GM23248 (cell line): Measurements from ENCODE around the gene GDNF. TPM values are rescaled to one million over a fixed set of nuclear protein-coding genes. Genes with fewer than 3 reads are reported as not detected.

ENCODE experiments used
- DNase-seq: peaks from one replicate; pipeline ENCODE4 v3.0.0-alpha.2; 2015
- H2AFZ ChIP-seq: fragments of 200-600 bp; sonication (generic); 2 replicates; pipeline ENCODE4 v1.6.1; 2016; ENCODE audit warnings: antibody characterized with exemption
- H3F3A ChIP-seq: fragments of 200-600 bp; sonication (generic); 2 replicates; pipeline ENCODE4 v1.6.1; 2016; ENCODE audit warnings: mild to moderate bottlenecking, antibody characterized with exemption, mixed run types; ENCODE audit not compliant: insufficient read depth
- H3K27ac ChIP-seq: fragments of 200-600 bp; sonication (generic); 2 replicates; pipeline ENCODE4 v1.5.1; 2016; ENCODE audit warnings: mild to moderate bottlenecking
- H3K27me3 ChIP-seq: fragments of 200-600 bp; sonication (generic); replicated peaks from 2 replicates; pipeline ENCODE4 v1.6.1; 2016; ENCODE audit warnings: mild to moderate bottlenecking; ENCODE audit not compliant: insufficient read depth
- H3K36me3 ChIP-seq: fragments of 200-600 bp; sonication (generic); 2 replicates; pipeline ENCODE4 v1.6.1; 2016; ENCODE audit warnings: low read depth, mild to moderate bottlenecking
- H3K4me1 ChIP-seq: fragments of 200-600 bp; sonication (generic); 2 replicates; pipeline ENCODE4 v1.6.1; 2016; ENCODE audit warnings: mild to moderate bottlenecking; ENCODE audit not compliant: insufficient read depth
- H3K4me2 ChIP-seq: fragments of 200-600 bp; sonication (generic); one replicate; pipeline ENCODE4 v1.6.1; 2016; ENCODE audit warnings: mild to moderate bottlenecking; ENCODE audit not compliant: unreplicated experiment
- H3K4me3 ChIP-seq: fragments of 200-600 bp; sonication (generic); 2 replicates; pipeline ENCODE4 v1.5.1; 2016; ENCODE audit warnings: mild to moderate bottlenecking
- H3K79me2 ChIP-seq: fragments of 200-600 bp; sonication (generic); 2 replicates; pipeline ENCODE4 v1.6.1; 2016; ENCODE audit warnings: mild to moderate bottlenecking; ENCODE audit not compliant: insufficient read depth
- H3K9ac ChIP-seq: fragments of 200-600 bp; sonication (generic); 2 replicates; pipeline ENCODE4 v1.6.1; 2016; ENCODE audit warnings: mild to moderate bottlenecking
- H3K9me2 ChIP-seq: fragments of 200-600 bp; sonication (generic); 2 replicates; pipeline ENCODE4 v1.6.1; 2016; ENCODE audit warnings: mixed run types, mild to moderate bottlenecking, moderate library complexity; ENCODE audit not compliant: insufficient read depth
- H3K9me3 ChIP-seq: fragments of 200-600 bp; sonication (generic); one replicate; pipeline ENCODE4 v1.6.1; 2017; ENCODE audit warnings: low read depth
- H4K20me1 ChIP-seq: fragments of 200-600 bp; sonication (generic); 2 replicates; pipeline ENCODE4 v1.6.0; 2016; ENCODE audit not compliant: insufficient read depth
- EZH2 ChIP-seq: fragments of 200-600 bp; sonication (generic); IDR thresholded peaks from 2 replicates; pipeline ENCODE4 v1.6.1; 2018; ENCODE audit warnings: antibody characterized with exemption, mild to moderate bottlenecking; ENCODE audit not compliant: insufficient read depth, poor library complexity, severe bottlenecking
- EZH2phosphoT487 ChIP-seq: fragments of 200-600 bp; sonication (generic); IDR thresholded peaks from 2 replicates; pipeline ENCODE4 v1.6.1; 2018; ENCODE audit warnings: antibody characterized with exemption, moderate library complexity, mild to moderate bottlenecking, low read depth; ENCODE audit not compliant: insufficient read depth
- WGBS, 2 experiments: methylation state at CpG; one replicate each; pipeline ENCODE4 v1.1.6; 2015 to 2017; ENCODE audit warnings: low lambda C conversion rate in 2 of 2, low coverage in 1 of 2; ENCODE audit errors: missing lambda C conversion rate in 2 of 2; 5-methylcytosine and 5-hydroxymethylcytosine counted together
- in situ Hi-C: fragments of 300-500 bp; cut with MboI; formaldehyde crosslinking; loops from 2 replicates; pipeline ENCODE4 v1.15.0; 2020
- polyA plus RNA-seq: library from polyadenylated mRNA; unstranded; fragments of >200 nt; fragmentation: Nextera tagmentation; extraction: Ambion mirVana; gene quantifications from 2 replicates; pipeline ENCODE4 v1.2.1, GENCODE V29; 2016
- total RNA-seq: library from RNA; depleted of rRNA; stranded (reverse); fragments of >200 nt; shearing (Covaris generic); gene quantifications from 2 replicates; pipeline ENCODE4 v1.2.3, GENCODE V29; 2014

Gene GDNF
- total and polyA plus RNA-seq, 2 experiments from 2014 or later, result 1.7 to 2.9 TPM

- Histone ChIP-seq H3K27ac (no peak overlapping the region), H3K27me3 (0 out of 2 replicates have a peak, but pooled peaks cover 4% of the 10 kb centered on the region), H3K9me2 (no peaks in the 10 kb centered on the region), H3K4me2 (no peak overlapping the region), H2AFZ (no peak overlapping the region), H4K20me1 (no peaks in the 10 kb centered on the region), H3K4me3 (no peak overlapping the region), H3K9me3 (no peaks in the 10 kb centered on the region), H3K79me2 (no peaks in the 10 kb centered on the region), H3K9ac (no peak overlapping the region), H3K36me3 (no peaks in the 10 kb centered on the region), H3F3A (peaks cover 23% of the 10 kb centered on the region), H3K4me1 (peaks cover 14% of the 10 kb centered on the region)
- WGBS, 2 experiments, result 83 to 87% methylated on average over 4 of the region's 4 CpGs
- in situ Hi-C loops, result no loop called here
- DNase-seq, result no peak
- no peak for TF ChIP-seq EZH2phosphoT487
- TF ChIP-seq EZH2, result no peak
These were observed 11.5 kb upstream of the GDNF start for GRCh38 chr5:37851305-37851704.

- no peak for TF ChIP-seq EZH2
- peak; percentile 95 for TF ChIP-seq EZH2phosphoT487
- H3K9me3 ChIP-seq, result no peaks in the 10 kb centered on the region
- no peak overlapping the region for H3K9ac ChIP-seq
- peaks cover 14% of the 10 kb centered on the region for H3K4me1 ChIP-seq
- H3K27me3 ChIP-seq, result 0 out of 2 replicates have a peak, but pooled peaks cover 4% of the 10 kb centered on the region
- 0 out of 2 replicates have a peak overlapping the region, but pooled peaks have one; percentile 19 for H3K27ac ChIP-seq
- 47 to 50% methylated on average over 3 of the region's 3 CpGs for WGBS, 2 experiments
- no peaks in the 10 kb centered on the region for H3K79me2 ChIP-seq
- H3K36me3 ChIP-seq, result no peaks in the 10 kb centered on the region
- peak overlapping the region; percentile 6 for H3K4me2 ChIP-seq
- H2AFZ ChIP-seq, result no peak overlapping the region
- DNase-seq, result peak; percentile 79
- in situ Hi-C loops, result no loop called here
- H3K4me3 ChIP-seq, result no peak overlapping the region
- no peaks in the 10 kb centered on the region for H4K20me1 ChIP-seq
- H3K9me2 ChIP-seq, result no peaks in the 10 kb centered on the region
- H3F3A ChIP-seq, result peaks cover 23% of the 10 kb centered on the region
These were observed 10.5 kb upstream of the GDNF start for GRCh38 chr5:37850226-37850865.

- Histone ChIP-seq H3K27me3 (0 out of 2 replicates have a peak, but pooled peaks cover 4% of the 10 kb centered on the region), H3F3A (peaks cover 23% of the 10 kb centered on the region), H3K9ac (no peak overlapping the region), H3K27ac (no peak overlapping the region), H3K4me1 (peaks cover 14% of the 10 kb centered on the region), H4K20me1 (no peaks in the 10 kb centered on the region), H3K9me3 (no peaks in the 10 kb centered on the region), H3K36me3 (no peaks in the 10 kb centered on the region), H2AFZ (no peak overlapping the region), H3K9me2 (no peaks in the 10 kb centered on the region), H3K4me2 (no peak overlapping the region), H3K4me3 (no peak overlapping the region), H3K79me2 (no peaks in the 10 kb centered on the region)
- TF ChIP-seq EZH2phosphoT487 (no peak), EZH2 (no peak)
- DNase-seq, result no peak
- in situ Hi-C loops, result no loop called here
- WGBS, 2 experiments, result 96 to 97% methylated on average over 4 of the region's 4 CpGs
These were observed 9.8 kb upstream of the GDNF start for GRCh38 chr5:37849641-37850040.

GRCh38 chr5:37847978-37848425, 8.2 kb upstream of the GDNF start:
- Histone ChIP-seq H3K79me2 (no peaks in the 10 kb centered on the region), H3K9me2 (no peaks in the 10 kb centered on the region), H3K36me3 (no peaks in the 10 kb centered on the region), H2AFZ (peak overlapping the region; percentile 44), H3K4me1 (peaks cover 14% of the 10 kb centered on the region), H4K20me1 (no peaks in the 10 kb centered on the region), H3K4me3 (no peak overlapping the region), H3K9ac (no peak overlapping the region), H3K9me3 (no peaks in the 10 kb centered on the region), H3K4me2 (peak overlapping the region; percentile 15), H3K27ac (no peak overlapping the region), H3F3A (peaks cover 23% of the 10 kb centered on the region), H3K27me3 (no peaks in the 10 kb centered on the region)
- TF ChIP-seq EZH2 (no peak), EZH2phosphoT487 (no peak)
- 94 to 95% methylated on average over 3 of the region's 3 CpGs for WGBS, 2 experiments
- in situ Hi-C loops, result no loop called here
- peak; percentile 49 for DNase-seq
